GM18507 (cell line): Measurements from ENCODE around the gene VEPH1.

ENCODE experiments used
- DNase-seq: peaks from one replicate; pipeline ENCODE4 v3.0.0; 2011; ENCODE audit warnings: low read depth; ENCODE audit not compliant: insufficient read length; ENCODE audit errors: extremely low spot score
- FAIRE-seq: peaks from 2 replicates; lab custom pipeline; 2011; peaks lifted over from hg19 to GRCh38; lab: Jason Lieb, UNC

Gene VEPH1

GRCh38 chr3:157406394-157406793 is 96.8 kb downstream of the VEPH1 start:
- FAIRE-seq (no peak), DNase-seq (no peak)

GRCh38 chr3:157405457-157405856 is 97.8 kb downstream of the VEPH1 start:
- DNase-seq: no peak
- FAIRE-seq: no peak

- DNase-seq (no peak), FAIRE-seq (no peak)
These were observed 98.8 kb downstream of the VEPH1 start for GRCh38 chr3:157404381-157404780.

- DNase-seq (no peak), FAIRE-seq (no peak)
These were observed 104.6 kb downstream of the VEPH1 start for GRCh38 chr3:157398598-157398997.

GRCh38 chr3:157394411-157394810 is 108.8 kb downstream of the VEPH1 start:
- DNase-seq (no peak), FAIRE-seq (no peak)

- FAIRE-seq: no peak
- no peak for DNase-seq
These were observed 110.1 kb downstream of the VEPH1 start for GRCh38 chr3:157393113-157393512.

GRCh38 chr3:157392104-157392503 is 111.1 kb downstream of the VEPH1 start:
- DNase-seq: no peak
- no peak for FAIRE-seq

GRCh38 chr3:157390713-157391515 is 112.3 kb downstream of the VEPH1 start:
- DNase-seq (no peak), FAIRE-seq (no peak)

GRCh38 chr3:157388976-157389375 is 114.2 kb downstream of the VEPH1 start:
- FAIRE-seq: no peak

GRCh38 chr3:157387708-157388435 is 115.3 kb downstream of the VEPH1 start:
- no peak for FAIRE-seq
- DNase-seq: no peak

More at GRCh38 chr3:157388976-157389375, 114.2 kb downstream of the VEPH1 start:
- no peak for DNase-seq

GRCh38 chr3:157384491-157384890 is 118.7 kb downstream of the VEPH1 start:
- DNase-seq (no peak), FAIRE-seq (no peak)

- no peak for DNase-seq
- no peak for FAIRE-seq
These were observed 119.2 kb downstream of the VEPH1 start for GRCh38 chr3:157384031-157384430.

- FAIRE-seq (no peak), DNase-seq (no peak)
These were observed 121.6 kb downstream of the VEPH1 start for GRCh38 chr3:157381606-157382005.

GRCh38 chr3:157379525-157380140 is 123.6 kb downstream of the VEPH1 start:
- FAIRE-seq (no peak), DNase-seq (no peak)

- DNase-seq: no peak
- FAIRE-seq: no peak
These were observed 126.5 kb downstream of the VEPH1 start for GRCh38 chr3:157376603-157377300.

- DNase-seq (no peak), FAIRE-seq (no peak)
These were observed 127.8 kb downstream of the VEPH1 start for GRCh38 chr3:157375342-157375986.

- no peak for DNase-seq
- FAIRE-seq: no peak
These were observed 128.3 kb downstream of the VEPH1 start for GRCh38 chr3:157374933-157375332.

- no peak for DNase-seq
These were observed 129.4 kb downstream of the VEPH1 start for GRCh38 chr3:157373783-157374182.

GRCh38 chr3:157370867-157371266 is 132.3 kb downstream of the VEPH1 start:
- DNase-seq: no peak
- FAIRE-seq: no peak

More at GRCh38 chr3:157373783-157374182, 129.4 kb downstream of the VEPH1 start:
- no peak for FAIRE-seq
